ENCODE results near the gene GNB5. TPM values are rescaled to one million over a fixed set of nuclear protein-coding genes. Genes with fewer than 3 reads are reported as not detected.

Gene GNB5
- total RNA-seq, 1 donor from 2014 or later: 7.8 TPM

Other genes starting within 250 kb of the GNB5 start
- 7.8 TPM for gene LEO1, start 219.6 kb downstream of the GNB5 start, total RNA-seq
- gene MAPK6, start 172.2 kb downstream of the GNB5 start, total RNA-seq: 17.6 TPM
- not detected for gene BCL2L10, start 78.6 kb downstream of the GNB5 start, total RNA-seq
- gene MYO5C, start 104.4 kb upstream of the GNB5 start, total RNA-seq: 2.3 TPM

All from Right ventricle myocardium superior (tissue), 1 donor.